ENCODE data around the gene TP73.

DNA sequence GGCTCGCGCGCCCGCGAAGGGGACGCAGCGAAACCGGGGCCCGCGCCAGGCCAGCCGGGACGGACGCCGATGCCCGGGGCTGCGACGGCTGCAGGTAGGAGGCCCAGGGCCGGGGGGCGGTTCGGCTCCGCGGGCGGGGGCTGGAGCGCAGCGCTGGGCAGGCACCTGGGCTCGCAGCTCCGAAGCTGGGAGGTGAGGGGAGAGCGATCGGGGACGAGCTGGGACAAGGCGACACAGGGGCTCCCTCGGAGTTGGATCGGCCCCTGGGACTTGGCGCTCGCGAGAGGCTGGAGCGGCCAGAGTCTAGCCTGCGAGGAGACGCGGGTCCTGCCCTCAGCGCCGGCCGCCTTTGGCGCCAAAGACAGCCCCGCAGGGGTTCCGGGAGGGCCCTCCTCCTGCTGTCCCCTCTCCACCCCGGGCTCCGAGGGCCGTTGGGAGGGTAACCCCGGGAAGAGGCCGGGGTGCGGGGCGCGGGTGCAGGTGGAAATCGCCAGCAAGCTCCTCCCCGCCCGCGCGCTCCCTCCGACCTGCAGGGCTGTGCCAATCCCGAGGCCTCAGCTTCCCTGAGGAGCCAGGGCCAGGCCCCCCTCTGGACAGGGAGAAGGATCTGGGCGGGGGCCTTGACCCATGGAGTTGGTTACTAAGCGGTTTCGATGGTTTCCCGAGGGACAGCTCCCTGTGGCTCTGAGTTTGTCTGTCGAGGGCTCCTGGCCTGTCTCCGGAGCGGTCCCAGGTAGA is 401 bp downstream of the TP73 start:
- TF ChIP-seq, protein P1, sequence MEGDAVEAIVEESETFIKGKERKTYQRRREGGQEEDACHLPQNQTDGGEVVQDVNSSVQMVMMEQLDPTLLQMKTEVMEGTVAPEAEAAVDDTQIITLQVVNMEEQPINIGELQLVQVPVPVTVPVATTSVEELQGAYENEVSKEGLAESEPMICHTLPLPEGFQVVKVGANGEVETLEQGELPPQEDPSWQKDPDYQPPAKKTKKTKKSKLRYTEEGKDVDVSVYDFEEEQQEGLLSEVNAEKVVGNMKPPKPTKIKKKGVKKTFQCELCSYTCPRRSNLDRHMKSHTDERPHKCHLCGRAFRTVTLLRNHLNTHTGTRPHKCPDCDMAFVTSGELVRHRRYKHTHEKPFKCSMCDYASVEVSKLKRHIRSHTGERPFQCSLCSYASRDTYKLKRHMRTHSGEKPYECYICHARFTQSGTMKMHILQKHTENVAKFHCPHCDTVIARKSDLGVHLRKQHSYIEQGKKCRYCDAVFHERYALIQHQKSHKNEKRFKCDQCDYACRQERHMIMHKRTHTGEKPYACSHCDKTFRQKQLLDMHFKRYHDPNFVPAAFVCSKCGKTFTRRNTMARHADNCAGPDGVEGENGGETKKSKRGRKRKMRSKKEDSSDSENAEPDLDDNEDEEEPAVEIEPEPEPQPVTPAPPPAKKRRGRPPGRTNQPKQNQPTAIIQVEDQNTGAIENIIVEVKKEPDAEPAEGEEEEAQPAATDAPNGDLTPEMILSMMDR (IDR thresholded peaks at IDR 0.05), result no peak
- no peak for TF ChIP-seq POLR2A (IDR thresholded peaks at IDR 0.05)
